ENCODE measurements around the gene TNK1.

TNK1 gene

DNA sequence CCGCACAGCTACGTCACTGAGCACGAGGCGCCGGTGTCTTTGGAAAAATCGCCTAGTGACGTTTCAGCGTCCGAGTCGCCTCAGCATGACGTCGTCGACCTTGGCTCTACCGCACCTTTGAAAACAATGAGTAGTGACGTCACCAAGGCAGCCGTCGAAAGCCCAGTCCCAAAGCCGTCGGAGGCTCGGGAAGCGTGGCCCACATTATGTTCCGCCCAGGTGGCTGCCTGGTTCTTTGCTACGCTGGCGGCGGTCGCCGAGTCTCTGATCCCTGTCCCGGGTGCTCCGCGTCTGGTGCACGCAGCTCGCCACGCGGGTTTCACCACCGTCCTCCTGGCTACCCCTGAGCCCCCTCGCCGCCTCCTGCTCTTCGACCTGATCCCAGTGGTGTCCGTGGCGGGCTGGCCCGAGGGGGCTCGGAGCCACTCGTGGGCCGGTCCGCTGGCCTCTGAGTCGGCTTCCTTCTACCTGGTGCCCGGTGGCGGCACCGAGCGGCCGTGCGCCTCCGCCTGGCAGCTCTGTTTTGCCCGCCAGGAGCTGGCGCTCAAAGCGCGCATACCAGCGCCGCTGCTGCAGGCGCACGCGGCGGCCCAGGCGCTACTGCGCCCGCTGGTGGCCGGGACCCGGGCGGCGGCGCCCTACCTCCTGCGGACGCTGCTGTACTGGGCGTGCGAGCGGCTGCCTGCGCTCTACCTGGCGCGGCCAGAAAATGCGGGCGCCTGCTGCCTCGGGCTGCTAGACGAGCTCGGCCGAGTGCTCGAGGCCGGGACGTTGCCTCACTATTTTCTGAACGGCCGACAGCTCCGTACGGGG is 55.9 kb downstream of the TNK1 start:
- DNase-seq (ENCODE audit: low read depth) = peak; percentile 69

DNA sequence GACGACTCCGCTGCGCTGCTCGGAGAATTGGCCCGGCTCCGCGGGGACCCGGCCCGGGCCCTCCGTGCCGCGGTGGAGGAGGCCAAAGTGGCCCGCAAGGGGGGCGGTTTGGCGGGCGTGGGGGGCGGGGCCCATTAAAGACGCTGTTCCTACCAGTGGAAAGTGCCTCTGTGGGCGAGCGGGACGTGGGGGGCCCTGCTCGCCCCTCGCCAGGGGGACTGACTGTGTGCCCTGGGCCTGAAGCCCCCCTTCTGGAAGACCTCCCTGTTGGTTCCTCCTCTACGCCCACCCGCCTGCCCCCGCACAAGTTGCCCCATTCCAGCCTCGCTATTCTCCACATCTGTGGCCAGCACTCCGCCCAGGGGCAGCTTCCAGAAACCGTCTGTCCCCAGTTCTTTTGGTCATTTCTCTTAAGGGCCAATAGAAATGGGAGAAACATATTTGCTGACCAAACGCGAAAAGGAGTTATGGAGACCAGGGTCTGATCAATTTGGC is 56.5 kb downstream of the TNK1 start:
- no peak for DNase-seq (ENCODE audit: low read depth)

DNA sequence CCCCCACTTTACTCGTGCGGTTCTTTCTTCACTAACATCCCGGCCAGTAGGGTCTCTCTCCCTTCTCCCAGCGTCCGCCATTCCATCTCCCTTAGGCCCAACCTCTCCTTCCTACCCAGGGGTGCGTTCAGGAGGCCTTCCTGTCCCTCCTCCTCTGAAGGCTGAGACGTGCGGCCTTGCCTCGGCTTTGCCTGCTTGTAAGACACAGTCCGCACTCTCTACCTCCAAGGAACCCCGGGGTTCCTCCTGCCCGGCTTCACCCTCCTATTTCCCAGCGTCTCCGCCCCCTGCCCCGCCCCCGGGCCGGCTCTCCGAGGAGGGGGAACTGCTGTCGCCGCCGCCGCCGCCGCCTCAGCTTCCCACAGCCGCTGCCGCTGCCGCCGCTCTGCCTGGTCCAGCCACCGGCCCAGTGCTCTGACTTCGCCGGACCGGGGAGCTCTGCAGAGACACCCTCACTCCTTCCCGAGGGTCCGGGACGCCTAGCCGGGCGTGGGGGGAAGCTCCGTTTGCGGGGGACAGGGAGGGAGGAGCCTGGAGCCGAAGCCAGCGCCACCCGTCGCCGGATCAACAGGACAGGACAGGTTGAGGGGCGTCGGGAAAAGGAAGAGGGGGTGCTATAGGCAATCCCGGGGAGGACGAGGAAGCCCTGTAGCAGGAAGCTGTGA is 57.2 kb downstream of the TNK1 start:
- peak; percentile 32 for DNase-seq (ENCODE audit: low read depth)

DNA sequence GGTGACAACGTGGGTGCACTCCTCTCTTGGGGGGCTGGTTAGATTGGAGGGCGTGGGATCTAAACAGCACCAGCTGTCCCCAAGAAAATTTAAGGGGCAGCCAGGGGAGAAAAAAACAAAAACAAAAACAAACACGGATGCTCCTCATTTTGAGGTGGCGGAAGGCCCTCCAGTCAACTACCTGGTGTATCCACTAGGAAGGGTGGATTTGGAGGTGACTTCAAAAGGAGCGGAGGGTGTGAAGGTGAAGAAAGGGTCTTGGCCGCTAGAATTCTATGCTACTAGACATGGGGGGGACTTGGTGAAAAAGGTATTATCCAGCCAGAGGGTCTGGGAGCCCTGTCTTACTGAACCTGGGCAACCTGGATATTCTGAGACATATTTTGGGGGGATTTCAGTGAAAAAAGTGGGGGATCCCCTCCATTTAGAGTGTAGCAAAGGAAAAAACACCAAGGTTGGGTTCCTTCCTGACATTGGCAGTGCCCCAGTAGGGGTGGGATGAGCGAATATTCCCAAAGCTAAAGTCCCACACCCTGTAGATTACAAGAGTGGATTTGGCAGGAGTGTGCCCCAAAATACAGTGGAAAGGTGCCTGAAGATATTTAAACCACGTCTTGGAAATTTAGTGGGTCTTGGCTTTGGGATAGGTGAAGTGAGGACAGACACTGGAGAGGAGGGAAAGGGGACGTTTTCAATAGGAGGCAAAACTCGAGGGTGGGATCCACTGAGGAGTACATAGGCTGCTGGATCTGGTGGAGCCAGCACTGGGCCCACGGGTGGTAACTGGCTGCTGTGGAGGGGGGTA is 58.0 kb downstream of the TNK1 start:
- DNase-seq (ENCODE audit: low read depth) = no peak

Data from activated T-cell treated with anti-CD3 and anti-CD28 coated beads for 24 hours (primary cell).